Hepatocyte (in vitro differentiated cells): ENCODE results near the gene PTPN4. TPM values are rescaled to one million over a fixed set of nuclear protein-coding genes. Genes with fewer than 3 reads are reported as not detected.

ENCODE experiments used
- DNase-seq: peaks from one replicate; pipeline ENCODE4 v3.0.0-alpha.2; 2016; ENCODE audit warnings: low spot score
- H2AFZ ChIP-seq: fragments of 200-600 bp; sonication (generic); 2 replicates; pipeline ENCODE4 v1.6.0; 2016; ENCODE audit warnings: antibody characterized with exemption, mild to moderate bottlenecking
- H3K27ac ChIP-seq: fragments of 200-600 bp; sonication (generic); 2 replicates; pipeline ENCODE4 v1.5.1; 2016; ENCODE audit warnings: mild to moderate bottlenecking
- H3K27me3 ChIP-seq: fragments of 200-600 bp; sonication (generic); 2 replicates; pipeline ENCODE4 v1.6.1; 2016
- H3K36me3 ChIP-seq: fragments of 200-600 bp; sonication (generic); replicated peaks from 2 replicates; pipeline ENCODE4 v1.5.1; 2016; ENCODE audit warnings: low read depth; ENCODE audit not compliant: insufficient read depth
- H3K4me1 ChIP-seq: fragments of 200-600 bp; sonication (generic); 2 replicates; pipeline ENCODE4 v1.5.1; 2016; ENCODE audit warnings: mild to moderate bottlenecking, moderate library complexity; ENCODE audit not compliant: insufficient read depth
- H3K4me2 ChIP-seq: fragments of 200-600 bp; sonication (generic); 2 replicates; pipeline ENCODE4 v1.6.0; 2016
- H3K4me3 ChIP-seq: fragments of 200-600 bp; sonication (generic); 2 replicates; pipeline ENCODE4 v1.5.1; 2016; ENCODE audit warnings: mild to moderate bottlenecking
- H3K79me2 ChIP-seq: fragments of 200-600 bp; sonication (generic); 2 replicates; pipeline ENCODE4 v1.6.0; 2017; ENCODE audit warnings: mild to moderate bottlenecking
- H3K9me2 ChIP-seq: fragments of 200-600 bp; sonication (generic); replicated peaks from 2 replicates; pipeline ENCODE4 v1.6.0; 2017; ENCODE audit warnings: mild to moderate bottlenecking; ENCODE audit not compliant: insufficient read depth
- H3K9me3 ChIP-seq: fragments of 200-600 bp; sonication (generic); 2 replicates; pipeline ENCODE4 v1.5.1; 2016; ENCODE audit warnings: low read depth, mild to moderate bottlenecking
- H4K20me1 ChIP-seq: fragments of 200-600 bp; sonication (generic); 2 replicates; pipeline ENCODE4 v1.6.0; 2016; ENCODE audit warnings: mild to moderate bottlenecking; ENCODE audit not compliant: insufficient read depth, poor library complexity, severe bottlenecking
- EZH2 ChIP-seq: fragments of 200-600 bp; sonication (generic); IDR thresholded peaks from 2 replicates; pipeline ENCODE4 v1.6.1; 2016; ENCODE audit warnings: antibody characterized with exemption, mild to moderate bottlenecking, borderline replicate concordance
- EZH2phosphoT487 ChIP-seq: fragments of 200-600 bp; sonication (generic); IDR thresholded peaks from one replicate; pipeline ENCODE4 v1.6.1; 2018; ENCODE audit warnings: antibody characterized with exemption, mild to moderate bottlenecking, low read depth, moderate library complexity; ENCODE audit not compliant: unreplicated experiment, severe bottlenecking
- WGBS: methylation state at CpG from one replicate; pipeline ENCODE4 v1.1.6; 2016; ENCODE audit warnings: low lambda C conversion rate; ENCODE audit errors: missing lambda C conversion rate; 5-methylcytosine and 5-hydroxymethylcytosine counted together
- polyA plus RNA-seq: library from polyadenylated mRNA; unstranded; fragments of >200 nt; fragmentation: Nextera tagmentation; extraction: Ambion mirVana; gene quantifications from 2 replicates; pipeline ENCODE4 v1.2.1, GENCODE V29; 2016
- total RNA-seq: library from RNA; depleted of rRNA; stranded (reverse); fragments of >200 nt; gene quantifications from 2 replicates; pipeline ENCODE4 v1.2.3, GENCODE V29; 2014
- TF ChIP-seq, protein P1 (sequence below): fragments of 200-600 bp; sonication (generic); IDR thresholded peaks from 2 replicates; pipeline ENCODE4 v1.5.1; 2016; ENCODE audit warnings: antibody characterized with exemption, mild to moderate bottlenecking; ENCODE audit not compliant: poor library complexity

Gene PTPN4
- total and polyA plus RNA-seq, 2 experiments from 2014 or later: 9.2 to 15.5 TPM

DNA sequence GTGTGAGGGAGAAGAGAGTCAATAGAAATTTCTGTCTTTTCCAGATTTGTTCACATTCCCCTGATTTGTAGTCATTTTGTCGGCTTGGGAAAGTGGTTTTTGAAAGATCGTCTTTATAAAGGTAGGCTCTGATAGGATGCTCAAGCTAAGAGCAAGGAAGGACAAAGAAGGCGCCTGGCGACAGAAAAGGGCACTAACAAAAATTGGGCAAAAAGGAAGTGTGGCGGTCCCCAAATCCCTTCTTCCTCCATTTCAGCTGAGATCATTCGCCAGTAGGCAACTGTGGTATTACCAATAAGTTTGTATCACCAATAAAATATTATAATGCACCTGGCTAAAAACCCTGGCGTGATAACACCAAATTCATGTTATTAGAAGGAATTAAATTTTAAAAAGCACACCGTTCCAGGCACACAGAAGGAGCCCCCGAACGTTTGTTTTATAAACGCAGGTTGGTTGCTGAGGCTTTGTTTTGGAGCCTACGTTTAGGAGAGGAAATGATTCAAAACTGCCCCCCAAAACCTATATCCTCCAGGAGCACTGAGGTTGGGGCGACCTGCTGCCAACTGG lies 756 bp upstream of the PTPN4 start:
- Histone ChIP-seq H3K79me2 (peaks cover 33% of the 10 kb centered on the region), H3K9me2 (no peaks in the 10 kb centered on the region), H3K9me3 (no peaks in the 10 kb centered on the region), H4K20me1 (peaks cover 2% of the 10 kb centered on the region), H3K4me3 (peak overlapping the region; percentile 20), H3K27ac (peak overlapping the region; percentile 51), H3K4me1 (peaks cover 12% of the 10 kb centered on the region), H3K27me3 (no peaks in the 10 kb centered on the region), H2AFZ (peak overlapping the region; percentile 52), H3K4me2 (peak overlapping the region; percentile 70), H3K36me3 (no peaks in the 10 kb centered on the region)
- TF ChIP-seq, protein P1, sequence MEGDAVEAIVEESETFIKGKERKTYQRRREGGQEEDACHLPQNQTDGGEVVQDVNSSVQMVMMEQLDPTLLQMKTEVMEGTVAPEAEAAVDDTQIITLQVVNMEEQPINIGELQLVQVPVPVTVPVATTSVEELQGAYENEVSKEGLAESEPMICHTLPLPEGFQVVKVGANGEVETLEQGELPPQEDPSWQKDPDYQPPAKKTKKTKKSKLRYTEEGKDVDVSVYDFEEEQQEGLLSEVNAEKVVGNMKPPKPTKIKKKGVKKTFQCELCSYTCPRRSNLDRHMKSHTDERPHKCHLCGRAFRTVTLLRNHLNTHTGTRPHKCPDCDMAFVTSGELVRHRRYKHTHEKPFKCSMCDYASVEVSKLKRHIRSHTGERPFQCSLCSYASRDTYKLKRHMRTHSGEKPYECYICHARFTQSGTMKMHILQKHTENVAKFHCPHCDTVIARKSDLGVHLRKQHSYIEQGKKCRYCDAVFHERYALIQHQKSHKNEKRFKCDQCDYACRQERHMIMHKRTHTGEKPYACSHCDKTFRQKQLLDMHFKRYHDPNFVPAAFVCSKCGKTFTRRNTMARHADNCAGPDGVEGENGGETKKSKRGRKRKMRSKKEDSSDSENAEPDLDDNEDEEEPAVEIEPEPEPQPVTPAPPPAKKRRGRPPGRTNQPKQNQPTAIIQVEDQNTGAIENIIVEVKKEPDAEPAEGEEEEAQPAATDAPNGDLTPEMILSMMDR: no peak
- TF ChIP-seq EZH2phosphoT487 (no peak), EZH2 (no peak)
- DNase-seq: no peak
- 37% methylated on average over 13 of the region's 13 CpGs for WGBS

DNA sequence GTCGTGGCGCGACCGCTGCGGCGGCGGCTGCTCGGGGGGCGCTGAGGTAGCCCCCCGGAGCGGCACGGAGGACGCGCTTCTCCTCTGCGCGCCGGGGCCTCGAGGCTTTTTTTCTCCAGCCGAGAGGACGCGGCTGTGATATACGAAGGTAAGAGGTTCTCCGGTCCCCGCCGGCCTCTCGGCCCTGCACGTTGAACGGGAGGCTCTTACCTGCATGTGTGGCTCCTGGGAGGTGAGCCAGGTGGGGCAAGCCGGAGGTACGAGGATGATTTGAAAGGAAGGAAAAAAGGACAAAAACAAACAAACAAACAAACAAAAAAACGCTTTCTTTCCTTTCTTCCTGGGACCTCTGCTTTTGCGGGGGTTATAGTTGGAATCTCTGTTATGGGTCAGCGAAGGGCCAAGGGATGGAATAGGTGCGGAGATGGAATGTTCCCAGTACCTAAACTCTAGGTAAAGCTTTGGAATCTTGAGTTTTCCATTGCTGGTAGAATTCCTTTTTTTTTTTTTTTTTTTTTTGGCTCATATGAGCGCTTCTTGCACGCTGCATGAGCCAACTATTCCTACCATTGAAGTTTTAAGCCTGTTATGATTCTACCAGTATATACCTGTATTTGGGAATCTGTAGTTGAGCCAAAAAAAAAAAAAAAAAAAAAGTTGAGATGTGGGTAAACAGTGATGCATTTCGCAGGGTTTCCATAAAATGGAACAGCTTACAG lies 674 bp downstream of the PTPN4 start:
- Histone ChIP-seq H3K4me1 (peaks cover 12% of the 10 kb centered on the region), H3K4me3 (peak overlapping the region; percentile 70), H3K27ac (peak overlapping the region; percentile 88), H2AFZ (peak overlapping the region; percentile 67), H3K9me2 (no peaks in the 10 kb centered on the region), H3K36me3 (no peaks in the 10 kb centered on the region), H3K9me3 (no peaks in the 10 kb centered on the region), H3K27me3 (no peaks in the 10 kb centered on the region), H3K4me2 (peak overlapping the region; percentile 77), H3K79me2 (peaks cover 47% of the 10 kb centered on the region), H4K20me1 (peaks cover 2% of the 10 kb centered on the region)
- TF ChIP-seq EZH2 (no peak), EZH2phosphoT487 (no peak)
- TF ChIP-seq, protein P1: no peak
- DNase-seq: no peak
- WGBS: under 1% methylated on average over 37 of the region's 37 CpGs

DNA sequence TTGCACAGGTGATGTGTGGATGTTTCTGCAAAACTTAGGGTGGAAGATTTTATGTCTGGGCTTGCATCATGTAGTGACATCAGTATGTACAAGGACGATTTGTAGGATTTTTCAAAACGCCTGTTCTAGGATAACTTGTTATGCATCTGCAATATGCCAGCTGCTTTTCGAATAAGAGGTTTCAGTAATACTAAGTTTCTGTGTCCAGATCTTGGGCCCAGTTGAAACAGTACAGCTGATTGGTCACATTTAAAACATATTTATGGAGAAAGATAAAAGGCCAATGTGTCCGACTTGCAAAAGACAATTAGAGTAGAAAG lies 1.2 kb downstream of the PTPN4 start:
- WGBS: under 1% methylated on average over 4 of the region's 4 CpGs
- Histone ChIP-seq H3K4me1 (peaks cover 12% of the 10 kb centered on the region), H3K9me2 (no peaks in the 10 kb centered on the region), H3K79me2 (peaks cover 52% of the 10 kb centered on the region), H3K27me3 (no peaks in the 10 kb centered on the region), H3K9me3 (no peaks in the 10 kb centered on the region), H3K4me2 (peak overlapping the region; percentile 77), H3K36me3 (no peaks in the 10 kb centered on the region), H3K27ac (peak overlapping the region; percentile 88), H4K20me1 (peaks cover 2% of the 10 kb centered on the region), H2AFZ (peak overlapping the region; percentile 67), H3K4me3 (peak overlapping the region; percentile 70)
- TF ChIP-seq EZH2: no peak
- TF ChIP-seq, protein P1: no peak
- no peak for TF ChIP-seq EZH2phosphoT487
- DNase-seq: peak; percentile 28
